Measurements from ENCODE around the gene KCNMA1. TPM values are rescaled to one million over a fixed set of nuclear protein-coding genes. Genes with fewer than 3 reads are reported as not detected.
A peak's percentile ranks its signal among the peaks of the same experiment; 100 is the strongest.

KCNMA1 gene
- total and polyA plus RNA-seq, 2 donors from 2014 or later = 4.2 to 8.9 TPM

DNA sequence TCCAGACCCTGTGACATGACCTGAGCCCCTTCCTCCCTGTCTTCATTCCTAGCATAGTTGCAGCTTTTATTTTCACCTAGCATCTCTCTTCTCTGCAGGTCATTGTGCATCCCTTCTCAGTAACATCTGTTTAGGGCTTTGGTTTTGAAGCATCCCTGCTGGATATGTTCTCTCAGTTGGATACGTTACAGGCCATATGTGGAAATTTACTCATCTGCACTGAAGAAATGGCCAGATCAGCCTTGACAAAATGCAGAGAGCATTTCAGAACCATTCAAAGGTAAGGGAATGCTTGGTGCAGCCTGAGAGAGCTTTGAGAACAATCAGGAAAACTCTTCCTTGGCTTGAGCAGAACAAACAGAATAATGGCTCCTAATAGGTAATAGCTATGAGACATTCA is 647.0 kb downstream of the KCNMA1 start:
- no peak overlapping the region for H3K4me3 ChIP-seq (ENCODE audit: low read length in 3 of 3)
- no peaks in the 10 kb centered on the region for H3K4me1 ChIP-seq (ENCODE audit: control insufficient read depth in 2 of 3, insufficient read depth in 2 of 3, low read depth in 1 of 3, low read length in 3 of 3)
- H3K27me3 ChIP-seq (ENCODE audit: control insufficient read depth, insufficient read depth, low read length) = no peaks in the 10 kb centered on the region
- FAIRE-seq (no peak), DNase-seq (no peak)
- intact Hi-C loops (cut with DNase I) = no loop called here
- H3K36me3 ChIP-seq (ENCODE audit: control insufficient read depth in 2 of 3, insufficient read depth in 3 of 3, low read length in 3 of 3) = no peaks in the 10 kb centered on the region
- H3K9me3 ChIP-seq (ENCODE audit: control insufficient read depth in 2 of 3, insufficient read depth in 1 of 3, low read length in 3 of 3) = no peaks in the 10 kb centered on the region
- no peak overlapping the region for H3K9ac ChIP-seq (ENCODE audit: low read length in 3 of 3)
- no peak for TF ChIP-seq CTCF (IDR thresholded peaks at IDR 0.05; ENCODE audit: borderline replicate concordance, extremely low read depth, insufficient read depth)
- H3K27ac ChIP-seq (ENCODE audit: low read depth in 2 of 2, low read length in 2 of 2) = no peak overlapping the region

DNA sequence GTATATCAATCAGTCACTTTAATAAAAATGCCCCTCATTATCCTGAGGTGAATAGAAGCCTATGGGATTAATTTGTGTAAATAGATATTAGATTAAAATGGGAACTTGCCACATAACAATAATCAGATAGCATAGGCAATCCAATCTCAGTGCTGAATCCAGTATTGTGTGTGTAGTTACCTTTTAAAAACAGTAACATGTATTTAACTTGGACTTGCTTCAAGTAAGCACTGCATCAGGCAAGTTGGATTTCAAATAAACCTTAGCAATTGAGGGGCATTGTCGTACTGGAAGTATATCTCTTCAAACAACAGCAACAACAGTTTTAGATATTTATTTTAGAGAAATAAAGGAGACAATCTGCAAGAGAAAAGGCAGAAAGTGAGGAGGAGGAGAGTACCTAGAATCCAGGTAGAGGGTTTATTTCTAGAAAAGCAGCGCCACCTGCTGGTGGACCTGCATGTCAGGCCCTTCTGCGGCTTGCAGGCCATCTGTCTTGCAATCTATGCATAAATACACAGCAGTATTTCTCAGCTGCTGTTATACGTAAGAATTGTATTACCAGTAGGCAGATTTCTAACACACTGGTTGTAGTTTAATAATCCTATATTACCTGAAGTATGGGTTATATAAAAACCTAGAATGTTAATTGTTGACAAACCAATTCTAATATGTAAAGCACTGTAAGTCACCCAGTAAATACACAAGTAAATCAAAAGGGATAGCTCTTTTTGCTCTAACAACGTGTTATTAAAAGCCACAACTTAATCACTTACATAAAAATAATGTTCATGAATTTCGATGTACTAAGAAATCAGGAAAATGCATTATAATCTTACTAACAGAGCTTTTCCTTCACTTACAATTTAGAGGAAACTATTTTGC is 652.8 kb downstream of the KCNMA1 start:
- FAIRE-seq = peak; percentile 33
- peak; percentile 87 for TF ChIP-seq CTCF (IDR thresholded peaks at IDR 0.05; ENCODE audit: borderline replicate concordance, extremely low read depth, insufficient read depth)
- intact Hi-C loops (cut with DNase I) = no loop called here

GRCh38 chr10:76983624-76984023 is 654.0 kb downstream of the KCNMA1 start:
- FAIRE-seq = no peak
- H3K4me1 ChIP-seq (ENCODE audit: control insufficient read depth in 2 of 3, insufficient read depth in 2 of 3, low read depth in 1 of 3, low read length in 3 of 3) = no peaks in the 10 kb centered on the region
- intact Hi-C loops (cut with DNase I) = no loop called here

More for the DNA sequence above, 652.8 kb downstream of the KCNMA1 start:
- Histone ChIP-seq H3K4me1 (ENCODE audit: control insufficient read depth in 2 of 3, insufficient read depth in 2 of 3, low read depth in 1 of 3, low read length in 3 of 3) (no peaks in the 10 kb centered on the region), H3K36me3 (ENCODE audit: control insufficient read depth in 2 of 3, insufficient read depth in 3 of 3, low read length in 3 of 3) (no peaks in the 10 kb centered on the region), H3K27ac (ENCODE audit: low read depth in 2 of 2, low read length in 2 of 2) (no peak overlapping the region), H3K27me3 (ENCODE audit: control insufficient read depth, insufficient read depth, low read length) (no peaks in the 10 kb centered on the region), H3K4me3 (ENCODE audit: low read length in 3 of 3) (no peak overlapping the region), H3K9me3 (ENCODE audit: control insufficient read depth in 2 of 3, insufficient read depth in 1 of 3, low read length in 3 of 3) (no peaks in the 10 kb centered on the region), H3K9ac (ENCODE audit: low read length in 3 of 3) (no peak overlapping the region)
- DNase-seq = peak; percentile 81 to 91 (median 85)

More at GRCh38 chr10:76983624-76984023, 654.0 kb downstream of the KCNMA1 start:
- Histone ChIP-seq H3K4me3 (ENCODE audit: low read length in 3 of 3) (no peak overlapping the region), H3K36me3 (ENCODE audit: control insufficient read depth in 2 of 3, insufficient read depth in 3 of 3, low read length in 3 of 3) (no peaks in the 10 kb centered on the region), H3K9ac (ENCODE audit: low read length in 3 of 3) (no peak overlapping the region), H3K27ac (ENCODE audit: low read depth in 2 of 2, low read length in 2 of 2) (no peak overlapping the region), H3K9me3 (ENCODE audit: control insufficient read depth in 2 of 3, insufficient read depth in 1 of 3, low read length in 3 of 3) (no peaks in the 10 kb centered on the region), H3K27me3 (ENCODE audit: control insufficient read depth, insufficient read depth, low read length) (no peaks in the 10 kb centered on the region)
- peak in 1 of 5 donors; percentile 23 for DNase-seq
- TF ChIP-seq CTCF (IDR thresholded peaks at IDR 0.05; ENCODE audit: borderline replicate concordance, extremely low read depth, insufficient read depth) = no peak

Data from kidney (tissue), 14 donors.